WTC11 (cell line): Measurements from ENCODE around the gene COL27A1. TPM values are rescaled to one million over a fixed set of nuclear protein-coding genes. Genes with fewer than 3 reads are reported as not detected.

Experiments used
- ATAC-seq: fragments of 200-7000 bp; cut with Tn5 transposase; 2 replicates; pipeline ENCODE4 v1.10.0; 2021; ENCODE audit warnings: mild to moderate bottlenecking, moderate library complexity
- CTCF ChIA-PET: fragments of 300-600 bp; sonication (Branson Sonifier 250); formaldehyde crosslinking; loops from one replicate; lab custom pipeline; 2021; ENCODE audit warnings: antibody characterized with exemption; lab: Charles Lee
- POLR2A ChIA-PET: fragments of 350-600 bp; sonication (Branson Sonifier 250); formaldehyde crosslinking; loops from one replicate; lab custom pipeline; 2021; ENCODE audit warnings: antibody characterized with exemption; lab: Charles Lee
- DNase-seq: peaks from one replicate; pipeline ENCODE4 v3.0.0; 2021; ENCODE audit warnings: low spot score
- H3K27ac Mint-ChIP-seq: 2 replicates; pipeline ENCODE4 v1.8.0; 2021; ENCODE audit warnings: mixed read lengths
- H3K27me3 Mint-ChIP-seq: 2 replicates; pipeline ENCODE4 v1.8.0; 2021; ENCODE audit warnings: low read depth, mild to moderate bottlenecking, moderate library complexity, mixed read lengths
- H3K36me3 Mint-ChIP-seq: 2 replicates; pipeline ENCODE4 v1.8.0; 2021; ENCODE audit warnings: mixed read lengths
- H3K4me1 Mint-ChIP-seq: 2 replicates; pipeline ENCODE4 v1.8.0; 2022; ENCODE audit warnings: mixed read lengths
- H3K4me3 Mint-ChIP-seq: 2 replicates; pipeline ENCODE4 v1.8.0; 2021; ENCODE audit warnings: mild to moderate bottlenecking, moderate library complexity, mixed read lengths
- H3K9me3 Mint-ChIP-seq: 2 replicates; pipeline ENCODE4 v1.8.0; 2021; ENCODE audit warnings: mixed read lengths
- ATF1 ChIP-seq: sonication (generic); formaldehyde crosslinking; IDR thresholded peaks from 2 replicates; pipeline ENCODE4 v1.8.1; 2023; ENCODE audit warnings: mild to moderate bottlenecking, moderate library complexity, missing genetic modification reagents
- CREB1 ChIP-seq: sonication (generic); formaldehyde crosslinking; IDR thresholded peaks from 2 replicates; pipeline ENCODE4 v1.8.0; 2023; ENCODE audit warnings: mild to moderate bottlenecking, missing genetic modification reagents
- ELF4 ChIP-seq: sonication (generic); formaldehyde crosslinking; IDR thresholded peaks from 2 replicates; pipeline ENCODE4 v1.8.1; 2022; ENCODE audit warnings: low read depth, mild to moderate bottlenecking, moderate library complexity, missing genetic modification reagents
- ESRRA ChIP-seq: sonication (generic); formaldehyde crosslinking; IDR thresholded peaks from 2 replicates; pipeline ENCODE4 v1.8.1; 2022; ENCODE audit warnings: mild to moderate bottlenecking, missing genetic modification reagents, borderline replicate concordance
- GTF2I ChIP-seq: fragments of 250-450 bp; sonication (Bioruptor Pico); conservative IDR thresholded peaks from 2 replicates; pipeline ENCODE4 v1.4.0; 2021; ENCODE audit warnings: mild to moderate bottlenecking
- NR1H2 ChIP-seq: sonication (generic); formaldehyde crosslinking; IDR thresholded peaks from 2 replicates; pipeline ENCODE4 v1.9.0; 2021; ENCODE audit warnings: mild to moderate bottlenecking, moderate library complexity, missing genetic modification reagents
- PRRX2 ChIP-seq: fragments of 250-450 bp; sonication (Bioruptor Pico); IDR thresholded peaks from 2 replicates; pipeline ENCODE4 v1.8.0; 2021; ENCODE audit warnings: mild to moderate bottlenecking
- SOX15 ChIP-seq: fragments of 250-450 bp; sonication (Bioruptor Pico); IDR thresholded peaks from 2 replicates; pipeline ENCODE4 v1.9.0; 2021; ENCODE audit warnings: mild to moderate bottlenecking
- TP53 ChIP-seq: sonication (generic); formaldehyde crosslinking; IDR thresholded peaks from 2 replicates; pipeline ENCODE4 v1.8.1; 2023; ENCODE audit warnings: mild to moderate bottlenecking, missing genetic modification reagents
- total RNA-seq: library from RNA; stranded (reverse); gene quantifications from 3 replicates; pipeline ENCODE4 v1.2.3, GENCODE V29; 2021
- TF ChIP-seq, protein P1 (sequence below): fragments of 200-600 bp; IDR thresholded peaks from 2 replicates; pipeline ENCODE4 v1.8.0; 2022; ENCODE audit warnings: antibody characterized with exemption
- TF ChIP-seq, protein P2 (sequence below): sonication (generic); formaldehyde crosslinking; IDR thresholded peaks from 2 replicates; pipeline ENCODE4 v1.8.1; 2022; ENCODE audit warnings: low read depth, missing genetic modification reagents, borderline replicate concordance
- TF ChIP-seq, protein P3 (sequence below): fragments of 250-450 bp; sonication (Bioruptor Pico); conservative IDR thresholded peaks from 2 replicates; pipeline ENCODE4 v1.9.0; 2021; ENCODE audit warnings: mild to moderate bottlenecking
- TF ChIP-seq, protein P4 (sequence below): fragments of 250-450 bp; sonication (Bioruptor Pico); IDR thresholded peaks from 2 replicates; pipeline ENCODE4 v1.8.0; 2021; ENCODE audit warnings: mild to moderate bottlenecking
- TF ChIP-seq, protein P5 (sequence below): sonication (generic); formaldehyde crosslinking; IDR thresholded peaks from 2 replicates; pipeline ENCODE4 v1.8.0; 2023; ENCODE audit warnings: mild to moderate bottlenecking, missing genetic modification reagents
- TF ChIP-seq, protein P6 (sequence below): sonication (generic); formaldehyde crosslinking; IDR thresholded peaks from 2 replicates; pipeline ENCODE4 v1.8.1; 2023; ENCODE audit warnings: mild to moderate bottlenecking, missing genetic modification reagents, borderline replicate concordance
- TF ChIP-seq, protein P7 (sequence below): sonication (generic); formaldehyde crosslinking; IDR thresholded peaks from 2 replicates; pipeline ENCODE4 v1.8.1; 2023; ENCODE audit warnings: mild to moderate bottlenecking, missing genetic modification reagents, moderate library complexity

COL27A1 gene
- total RNA-seq, 1 experiment from 2014 or later = 47.5 TPM

DNA sequence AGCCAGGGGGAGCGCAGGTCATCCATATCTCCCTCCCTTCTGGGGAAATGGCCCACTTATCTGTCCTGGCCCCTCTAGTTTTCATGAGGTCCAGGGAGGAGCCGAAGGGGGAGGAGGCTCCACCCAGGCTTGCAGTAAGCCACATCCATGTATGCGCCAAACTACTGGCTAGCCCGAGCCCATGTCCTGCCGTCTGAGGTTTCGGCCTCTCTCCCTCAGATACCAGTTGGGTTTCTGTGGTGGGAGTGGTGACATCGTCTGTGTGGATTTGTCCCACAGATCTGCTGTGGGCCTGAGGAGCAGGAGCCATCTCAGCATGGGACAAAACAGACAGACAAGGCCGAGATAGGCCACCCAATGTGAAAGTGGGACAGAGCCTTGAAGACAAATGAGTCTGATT, 89.2 kb downstream of the COL27A1 start (continued):
- TF ChIP-seq ATF1 = no peak
- no peak for TF ChIP-seq GTF2I (CRISPR knock-in tag)
- TF ChIP-seq, protein P1, sequence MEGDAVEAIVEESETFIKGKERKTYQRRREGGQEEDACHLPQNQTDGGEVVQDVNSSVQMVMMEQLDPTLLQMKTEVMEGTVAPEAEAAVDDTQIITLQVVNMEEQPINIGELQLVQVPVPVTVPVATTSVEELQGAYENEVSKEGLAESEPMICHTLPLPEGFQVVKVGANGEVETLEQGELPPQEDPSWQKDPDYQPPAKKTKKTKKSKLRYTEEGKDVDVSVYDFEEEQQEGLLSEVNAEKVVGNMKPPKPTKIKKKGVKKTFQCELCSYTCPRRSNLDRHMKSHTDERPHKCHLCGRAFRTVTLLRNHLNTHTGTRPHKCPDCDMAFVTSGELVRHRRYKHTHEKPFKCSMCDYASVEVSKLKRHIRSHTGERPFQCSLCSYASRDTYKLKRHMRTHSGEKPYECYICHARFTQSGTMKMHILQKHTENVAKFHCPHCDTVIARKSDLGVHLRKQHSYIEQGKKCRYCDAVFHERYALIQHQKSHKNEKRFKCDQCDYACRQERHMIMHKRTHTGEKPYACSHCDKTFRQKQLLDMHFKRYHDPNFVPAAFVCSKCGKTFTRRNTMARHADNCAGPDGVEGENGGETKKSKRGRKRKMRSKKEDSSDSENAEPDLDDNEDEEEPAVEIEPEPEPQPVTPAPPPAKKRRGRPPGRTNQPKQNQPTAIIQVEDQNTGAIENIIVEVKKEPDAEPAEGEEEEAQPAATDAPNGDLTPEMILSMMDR = no peak
- TF ChIP-seq, protein P2, sequence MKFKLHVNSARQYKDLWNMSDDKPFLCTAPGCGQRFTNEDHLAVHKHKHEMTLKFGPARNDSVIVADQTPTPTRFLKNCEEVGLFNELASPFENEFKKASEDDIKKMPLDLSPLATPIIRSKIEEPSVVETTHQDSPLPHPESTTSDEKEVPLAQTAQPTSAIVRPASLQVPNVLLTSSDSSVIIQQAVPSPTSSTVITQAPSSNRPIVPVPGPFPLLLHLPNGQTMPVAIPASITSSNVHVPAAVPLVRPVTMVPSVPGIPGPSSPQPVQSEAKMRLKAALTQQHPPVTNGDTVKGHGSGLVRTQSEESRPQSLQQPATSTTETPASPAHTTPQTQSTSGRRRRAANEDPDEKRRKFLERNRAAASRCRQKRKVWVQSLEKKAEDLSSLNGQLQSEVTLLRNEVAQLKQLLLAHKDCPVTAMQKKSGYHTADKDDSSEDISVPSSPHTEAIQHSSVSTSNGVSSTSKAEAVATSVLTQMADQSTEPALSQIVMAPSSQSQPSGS (CRISPR knock-in tag) = no peak
- no peak for TF ChIP-seq ELF4 (CRISPR knock-in tag)

DNA sequence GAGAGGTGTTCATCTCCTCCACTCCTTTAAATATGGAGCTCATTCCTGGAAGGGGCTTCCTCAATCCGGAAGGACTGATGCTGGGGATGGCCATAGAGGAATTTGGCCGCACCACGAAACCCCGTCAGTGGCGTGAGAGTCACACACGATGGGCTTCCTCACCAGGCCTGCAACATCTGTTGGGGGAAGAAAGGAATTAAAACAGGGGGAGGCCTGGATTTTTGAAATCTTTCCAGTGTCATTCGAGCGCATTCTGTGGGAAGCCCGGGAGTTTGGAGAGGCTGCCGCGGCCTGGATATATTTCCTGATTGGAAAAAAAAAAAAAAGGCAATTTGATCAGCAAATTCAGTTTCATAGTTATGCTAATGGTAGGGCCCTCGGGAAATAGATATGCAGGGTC, 91.2 kb downstream of the COL27A1 start:
- TF ChIP-seq, protein P3, sequence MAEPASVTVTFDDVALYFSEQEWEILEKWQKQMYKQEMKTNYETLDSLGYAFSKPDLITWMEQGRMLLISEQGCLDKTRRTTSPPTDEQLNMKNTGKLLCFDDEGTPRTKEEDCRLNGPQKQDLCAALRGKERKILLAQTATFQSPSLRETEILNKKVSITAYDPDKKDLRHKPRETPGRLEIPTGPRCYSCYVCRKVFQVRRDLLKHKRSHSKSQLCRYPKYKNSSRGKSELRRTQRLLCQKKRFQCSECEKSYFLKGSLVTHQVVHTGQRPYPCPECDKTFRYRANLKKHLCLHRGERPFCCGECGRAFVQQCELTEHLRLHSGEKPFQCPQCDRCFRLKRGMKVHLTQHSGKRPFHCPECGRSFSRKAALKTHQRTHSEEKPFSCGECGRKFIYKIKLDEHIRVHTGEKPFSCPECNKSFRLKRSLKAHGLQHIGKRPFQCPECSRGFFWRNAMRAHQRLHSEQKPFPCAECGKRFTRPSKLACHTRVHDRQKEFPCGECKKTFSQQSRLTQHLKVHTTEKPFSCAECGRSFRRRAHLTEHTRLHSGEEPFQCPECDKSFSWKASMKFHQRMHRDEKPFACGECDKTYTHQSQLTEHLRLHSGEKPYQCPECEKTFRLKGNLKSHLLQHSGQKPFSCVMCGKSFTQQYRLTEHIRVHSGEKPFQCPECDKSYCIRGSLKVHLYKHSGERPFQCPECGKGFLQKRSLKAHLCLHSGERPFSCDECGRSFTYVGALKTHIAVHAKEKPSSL (CRISPR knock-in tag) = no peak
- TF ChIP-seq NR1H2 = no peak
- TF ChIP-seq, protein P4, sequence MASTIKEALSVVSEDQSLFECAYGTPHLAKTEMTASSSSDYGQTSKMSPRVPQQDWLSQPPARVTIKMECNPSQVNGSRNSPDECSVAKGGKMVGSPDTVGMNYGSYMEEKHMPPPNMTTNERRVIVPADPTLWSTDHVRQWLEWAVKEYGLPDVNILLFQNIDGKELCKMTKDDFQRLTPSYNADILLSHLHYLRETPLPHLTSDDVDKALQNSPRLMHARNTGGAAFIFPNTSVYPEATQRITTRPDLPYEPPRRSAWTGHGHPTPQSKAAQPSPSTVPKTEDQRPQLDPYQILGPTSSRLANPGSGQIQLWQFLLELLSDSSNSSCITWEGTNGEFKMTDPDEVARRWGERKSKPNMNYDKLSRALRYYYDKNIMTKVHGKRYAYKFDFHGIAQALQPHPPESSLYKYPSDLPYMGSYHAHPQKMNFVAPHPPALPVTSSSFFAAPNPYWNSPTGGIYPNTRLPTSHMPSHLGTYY (CRISPR knock-in tag) = no peak
- TF ChIP-seq, protein P5, sequence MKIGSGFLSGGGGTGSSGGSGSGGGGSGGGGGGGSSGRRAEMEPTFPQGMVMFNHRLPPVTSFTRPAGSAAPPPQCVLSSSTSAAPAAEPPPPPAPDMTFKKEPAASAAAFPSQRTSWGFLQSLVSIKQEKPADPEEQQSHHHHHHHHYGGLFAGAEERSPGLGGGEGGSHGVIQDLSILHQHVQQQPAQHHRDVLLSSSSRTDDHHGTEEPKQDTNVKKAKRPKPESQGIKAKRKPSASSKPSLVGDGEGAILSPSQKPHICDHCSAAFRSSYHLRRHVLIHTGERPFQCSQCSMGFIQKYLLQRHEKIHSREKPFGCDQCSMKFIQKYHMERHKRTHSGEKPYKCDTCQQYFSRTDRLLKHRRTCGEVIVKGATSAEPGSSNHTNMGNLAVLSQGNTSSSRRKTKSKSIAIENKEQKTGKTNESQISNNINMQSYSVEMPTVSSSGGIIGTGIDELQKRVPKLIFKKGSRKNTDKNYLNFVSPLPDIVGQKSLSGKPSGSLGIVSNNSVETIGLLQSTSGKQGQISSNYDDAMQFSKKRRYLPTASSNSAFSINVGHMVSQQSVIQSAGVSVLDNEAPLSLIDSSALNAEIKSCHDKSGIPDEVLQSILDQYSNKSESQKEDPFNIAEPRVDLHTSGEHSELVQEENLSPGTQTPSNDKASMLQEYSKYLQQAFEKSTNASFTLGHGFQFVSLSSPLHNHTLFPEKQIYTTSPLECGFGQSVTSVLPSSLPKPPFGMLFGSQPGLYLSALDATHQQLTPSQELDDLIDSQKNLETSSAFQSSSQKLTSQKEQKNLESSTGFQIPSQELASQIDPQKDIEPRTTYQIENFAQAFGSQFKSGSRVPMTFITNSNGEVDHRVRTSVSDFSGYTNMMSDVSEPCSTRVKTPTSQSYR = no peak
- TF ChIP-seq, protein P6, sequence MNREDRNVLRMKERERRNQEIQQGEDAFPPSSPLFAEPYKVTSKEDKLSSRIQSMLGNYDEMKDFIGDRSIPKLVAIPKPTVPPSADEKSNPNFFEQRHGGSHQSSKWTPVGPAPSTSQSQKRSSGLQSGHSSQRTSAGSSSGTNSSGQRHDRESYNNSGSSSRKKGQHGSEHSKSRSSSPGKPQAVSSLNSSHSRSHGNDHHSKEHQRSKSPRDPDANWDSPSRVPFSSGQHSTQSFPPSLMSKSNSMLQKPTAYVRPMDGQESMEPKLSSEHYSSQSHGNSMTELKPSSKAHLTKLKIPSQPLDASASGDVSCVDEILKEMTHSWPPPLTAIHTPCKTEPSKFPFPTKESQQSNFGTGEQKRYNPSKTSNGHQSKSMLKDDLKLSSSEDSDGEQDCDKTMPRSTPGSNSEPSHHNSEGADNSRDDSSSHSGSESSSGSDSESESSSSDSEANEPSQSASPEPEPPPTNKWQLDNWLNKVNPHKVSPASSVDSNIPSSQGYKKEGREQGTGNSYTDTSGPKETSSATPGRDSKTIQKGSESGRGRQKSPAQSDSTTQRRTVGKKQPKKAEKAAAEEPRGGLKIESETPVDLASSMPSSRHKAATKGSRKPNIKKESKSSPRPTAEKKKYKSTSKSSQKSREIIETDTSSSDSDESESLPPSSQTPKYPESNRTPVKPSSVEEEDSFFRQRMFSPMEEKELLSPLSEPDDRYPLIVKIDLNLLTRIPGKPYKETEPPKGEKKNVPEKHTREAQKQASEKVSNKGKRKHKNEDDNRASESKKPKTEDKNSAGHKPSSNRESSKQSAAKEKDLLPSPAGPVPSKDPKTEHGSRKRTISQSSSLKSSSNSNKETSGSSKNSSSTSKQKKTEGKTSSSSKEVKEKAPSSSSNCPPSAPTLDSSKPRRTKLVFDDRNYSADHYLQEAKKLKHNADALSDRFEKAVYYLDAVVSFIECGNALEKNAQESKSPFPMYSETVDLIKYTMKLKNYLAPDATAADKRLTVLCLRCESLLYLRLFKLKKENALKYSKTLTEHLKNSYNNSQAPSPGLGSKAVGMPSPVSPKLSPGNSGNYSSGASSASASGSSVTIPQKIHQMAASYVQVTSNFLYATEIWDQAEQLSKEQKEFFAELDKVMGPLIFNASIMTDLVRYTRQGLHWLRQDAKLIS (CRISPR knock-in tag) = no peak
- no peak for TF ChIP-seq PRRX2 (CRISPR knock-in tag)
- no peak for TF ChIP-seq TP53 (CRISPR knock-in tag)
- TF ChIP-seq SOX15 (CRISPR knock-in tag) = no peak
- TF ChIP-seq ELF4 (CRISPR knock-in tag) = no peak
- TF ChIP-seq ESRRA (CRISPR knock-in tag) = no peak
- TF ChIP-seq, protein P7, sequence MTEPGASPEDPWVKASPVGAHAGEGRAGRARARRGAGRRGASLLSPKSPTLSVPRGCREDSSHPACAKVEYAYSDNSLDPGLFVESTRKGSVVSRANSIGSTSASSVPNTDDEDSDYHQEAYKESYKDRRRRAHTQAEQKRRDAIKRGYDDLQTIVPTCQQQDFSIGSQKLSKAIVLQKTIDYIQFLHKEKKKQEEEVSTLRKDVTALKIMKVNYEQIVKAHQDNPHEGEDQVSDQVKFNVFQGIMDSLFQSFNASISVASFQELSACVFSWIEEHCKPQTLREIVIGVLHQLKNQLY = no peak
- no peak for TF ChIP-seq CREB1 (CRISPR knock-in tag)
- DNase-seq = no peak
- POLR2A ChIA-PET = no interaction called here

More for the DNA sequence above, 91.2 kb downstream of the COL27A1 start:
- Mint-ChIP-seq H3K27me3 (no peaks in the 10 kb centered on the region), H3K4me1 (peaks cover 9% of the 10 kb centered on the region), H3K27ac (peak overlapping the region; percentile 79; the same call in 1 of the 2 replicates), H3K9me3 (no peaks in the 10 kb centered on the region), H3K36me3 (peaks cover 9% of the 10 kb centered on the region), H3K4me3 (no peak overlapping the region)
- no peak for ATAC-seq
- CTCF ChIA-PET = interaction anchor here (1.1 kb wide), 1 partner anchor 140 kb away, joined by 3 read pairs; no protein-coding TSS in a partner anchor
